Tibial nerve (tissue), 4 donors: ENCODE measurements around the gene FN3KRP.

Experiments used
- EP300 ChIP-seq, 2 donors: sonication (generic); formaldehyde crosslinking; IDR thresholded peaks; one replicate each; pipeline ENCODE4 v1.6.1; 2017; ENCODE audit warnings: antibody characterized with exemption in 2 of 2, mild to moderate bottlenecking in 1 of 2
- POLR2A ChIP-seq, 2 donors: fragments of 450-650 bp; IDR thresholded peaks; one replicate each; pipeline ENCODE4 v1.6.1; 2017; ENCODE audit warnings: antibody characterized with exemption in 2 of 2, mild to moderate bottlenecking in 2 of 2, moderate library complexity in 2 of 2
- TF ChIP-seq, protein P1 (sequence below), 5 experiments: fragments of 200-600 bp in 3 of 5; fragments of 450-650 bp in 2 of 5; sonication (generic) in 3 of 5; IDR thresholded peaks; one replicate each; pipeline ENCODE4 v1.5.1; 2016 to 2019; ENCODE audit warnings: antibody characterized with exemption in 5 of 5, mild to moderate bottlenecking in 3 of 5, moderate library complexity in 2 of 5

DNA sequence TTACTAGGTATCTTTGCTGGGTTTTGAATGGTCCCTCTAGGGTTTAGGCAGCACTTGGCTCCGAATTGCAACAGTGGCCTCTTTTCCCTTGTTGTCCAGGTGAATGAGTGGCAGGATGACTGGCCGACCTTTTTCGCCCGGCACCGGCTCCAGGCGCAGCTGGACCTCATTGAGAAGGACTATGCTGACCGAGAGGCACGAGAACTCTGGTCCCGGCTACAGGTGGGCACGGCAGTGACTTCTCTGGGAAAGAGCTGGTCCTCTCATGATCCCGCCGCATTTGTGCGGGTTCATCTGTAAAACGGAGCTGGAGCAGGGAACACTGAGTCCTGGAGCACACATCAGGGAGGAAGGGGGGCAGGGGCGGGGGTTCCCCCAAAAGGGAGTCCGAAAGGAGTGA, 32.2 kb downstream of the FN3KRP start:
- TF ChIP-seq, protein P1, sequence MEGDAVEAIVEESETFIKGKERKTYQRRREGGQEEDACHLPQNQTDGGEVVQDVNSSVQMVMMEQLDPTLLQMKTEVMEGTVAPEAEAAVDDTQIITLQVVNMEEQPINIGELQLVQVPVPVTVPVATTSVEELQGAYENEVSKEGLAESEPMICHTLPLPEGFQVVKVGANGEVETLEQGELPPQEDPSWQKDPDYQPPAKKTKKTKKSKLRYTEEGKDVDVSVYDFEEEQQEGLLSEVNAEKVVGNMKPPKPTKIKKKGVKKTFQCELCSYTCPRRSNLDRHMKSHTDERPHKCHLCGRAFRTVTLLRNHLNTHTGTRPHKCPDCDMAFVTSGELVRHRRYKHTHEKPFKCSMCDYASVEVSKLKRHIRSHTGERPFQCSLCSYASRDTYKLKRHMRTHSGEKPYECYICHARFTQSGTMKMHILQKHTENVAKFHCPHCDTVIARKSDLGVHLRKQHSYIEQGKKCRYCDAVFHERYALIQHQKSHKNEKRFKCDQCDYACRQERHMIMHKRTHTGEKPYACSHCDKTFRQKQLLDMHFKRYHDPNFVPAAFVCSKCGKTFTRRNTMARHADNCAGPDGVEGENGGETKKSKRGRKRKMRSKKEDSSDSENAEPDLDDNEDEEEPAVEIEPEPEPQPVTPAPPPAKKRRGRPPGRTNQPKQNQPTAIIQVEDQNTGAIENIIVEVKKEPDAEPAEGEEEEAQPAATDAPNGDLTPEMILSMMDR (IDR thresholded peaks at IDR 0.05): no peak
- TF ChIP-seq EP300 (IDR thresholded peaks at IDR 0.05) (no peak), POLR2A (IDR thresholded peaks at IDR 0.05) (no peak)
